ENCODE data around the gene HTRA3.

The HTRA3 gene

DNA sequence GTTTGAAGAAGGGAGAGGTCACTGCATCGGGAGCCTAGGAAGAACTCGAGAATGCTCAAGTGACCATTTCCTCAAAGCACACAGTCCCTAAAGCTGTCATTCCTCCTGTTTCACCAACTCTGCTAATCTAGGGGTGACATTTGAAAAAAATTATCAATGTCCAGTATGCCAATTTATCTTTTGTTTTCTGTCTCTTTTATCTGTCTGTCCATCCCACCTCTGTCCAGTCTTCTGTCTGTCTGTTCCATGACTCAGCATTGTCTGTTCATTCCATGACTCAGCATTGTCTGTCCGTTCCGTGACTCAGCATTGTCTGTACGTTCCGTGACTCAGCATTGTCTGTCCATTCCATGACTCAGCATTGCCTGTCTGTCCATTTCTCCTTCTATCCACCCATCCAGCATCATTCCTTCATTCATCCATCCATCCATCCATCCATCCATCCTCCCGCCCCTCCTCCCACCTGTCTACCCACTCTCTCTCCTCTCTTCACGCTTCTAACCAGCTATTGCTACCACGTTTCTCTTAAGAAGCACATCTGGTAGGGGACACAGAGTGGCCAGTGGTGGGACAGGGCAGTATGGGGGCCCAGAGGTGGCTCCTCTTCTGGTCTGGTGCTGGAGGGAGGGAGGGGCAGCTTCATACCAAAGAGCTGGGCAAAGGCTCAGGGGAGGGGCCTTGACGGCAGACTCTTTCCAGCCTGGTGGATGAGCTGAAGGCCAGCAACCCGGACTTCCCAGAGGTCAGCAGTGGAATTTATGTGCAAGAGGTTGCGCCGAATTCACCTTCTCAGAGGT is 34.1 kb downstream of the HTRA3 start:
- TF ChIP-seq CTCF (IDR thresholded peaks at IDR 0.05; ENCODE audit: extremely low read depth, insufficient read depth, missing control alignments): no peak
- in situ Hi-C loops (cut with MboI; ENCODE audit: low pct_unique_long_range_greater_than_20kb, low sequenced_read_pairs, unreplicated experiment): no loop called here
- no peak for DNase-seq (ENCODE audit: low spot score)

GRCh38 chr4:8304827-8305695 is 35.5 kb downstream of the HTRA3 start:
- DNase-seq (ENCODE audit: low spot score): no peak
- TF ChIP-seq CTCF (IDR thresholded peaks at IDR 0.05; ENCODE audit: extremely low read depth, insufficient read depth, missing control alignments): no peak
- in situ Hi-C loops (cut with MboI; ENCODE audit: low pct_unique_long_range_greater_than_20kb, low sequenced_read_pairs, unreplicated experiment): no loop called here

- in situ Hi-C loops (cut with MboI; ENCODE audit: low pct_unique_long_range_greater_than_20kb, low sequenced_read_pairs, unreplicated experiment): no loop called here
- TF ChIP-seq CTCF (IDR thresholded peaks at IDR 0.05; ENCODE audit: extremely low read depth, insufficient read depth, missing control alignments): no peak
- DNase-seq (ENCODE audit: low spot score): no peak
These were observed 36.4 kb downstream of the HTRA3 start for GRCh38 chr4:8305851-8306471.

DNA sequence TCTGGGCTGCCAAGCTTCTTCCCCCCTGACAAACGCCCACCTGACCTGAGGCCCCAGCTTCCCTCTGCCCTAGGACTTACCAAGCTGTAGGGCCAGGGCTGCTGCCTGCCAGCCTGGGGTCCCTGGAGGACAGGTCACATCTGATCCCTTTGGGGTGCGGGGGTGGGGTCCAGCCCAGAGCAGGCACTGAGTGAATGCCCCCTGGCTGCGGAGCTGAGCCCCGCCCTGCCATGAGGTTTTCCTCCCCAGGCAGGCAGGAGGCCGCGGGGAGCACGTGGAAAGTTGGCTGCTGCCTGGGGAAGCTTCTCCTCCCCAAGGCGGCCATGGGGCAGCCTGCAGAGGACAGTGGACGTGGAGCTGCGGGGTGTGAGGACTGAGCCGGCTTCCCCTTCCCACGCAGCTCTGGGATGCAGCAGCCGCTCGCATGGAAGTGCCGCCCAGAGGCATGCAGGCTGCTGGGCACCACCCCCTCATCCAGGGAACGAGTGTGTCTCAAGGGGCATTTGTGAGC is 37.0 kb downstream of the HTRA3 start:
- no peak for TF ChIP-seq CTCF (IDR thresholded peaks at IDR 0.05; ENCODE audit: extremely low read depth, insufficient read depth, missing control alignments)
- DNase-seq (ENCODE audit: low spot score): no peak
- in situ Hi-C loops (cut with MboI; ENCODE audit: low pct_unique_long_range_greater_than_20kb, low sequenced_read_pairs, unreplicated experiment): no loop called here

DNA sequence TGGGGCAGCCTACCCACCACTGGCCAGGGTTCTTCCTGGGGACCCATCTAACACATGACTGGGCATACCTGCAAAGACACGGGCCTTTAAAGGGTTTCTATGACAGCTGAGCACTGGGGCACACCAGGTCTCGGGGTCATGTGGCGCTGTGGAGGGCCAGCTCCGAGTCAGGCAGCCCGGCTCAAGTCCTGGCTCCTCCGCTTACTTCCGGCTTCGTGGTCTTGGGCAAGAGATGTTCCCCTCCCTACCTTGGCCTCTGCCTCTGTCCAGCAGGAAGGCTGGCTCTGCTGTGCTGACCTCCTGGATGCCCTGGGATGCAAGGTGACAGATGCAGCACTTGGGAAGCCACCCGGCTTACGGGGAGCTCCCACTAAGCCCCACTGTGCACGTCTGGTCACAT is 37.6 kb downstream of the HTRA3 start:
- no peak for TF ChIP-seq CTCF (IDR thresholded peaks at IDR 0.05; ENCODE audit: extremely low read depth, insufficient read depth, missing control alignments)
- in situ Hi-C loops (cut with MboI; ENCODE audit: low pct_unique_long_range_greater_than_20kb, low sequenced_read_pairs, unreplicated experiment): no loop called here
- DNase-seq (ENCODE audit: low spot score): no peak

GRCh38 chr4:8307714-8308113 is 38.2 kb downstream of the HTRA3 start:
- in situ Hi-C loops (cut with MboI; ENCODE audit: low pct_unique_long_range_greater_than_20kb, low sequenced_read_pairs, unreplicated experiment): no loop called here
- TF ChIP-seq CTCF (IDR thresholded peaks at IDR 0.05; ENCODE audit: extremely low read depth, insufficient read depth, missing control alignments): no peak
- no peak for DNase-seq (ENCODE audit: low spot score)
